SK-N-MC (cell line): Measurements from ENCODE around the gene ZGLP1.

ENCODE experiments used
- EZH2 ChIP-seq: fragments of 200-600 bp; sonication (generic); IDR thresholded peaks from one replicate; pipeline ENCODE4 v1.6.1; 2017; ENCODE audit warnings: antibody characterized with exemption
- POLR2AphosphoS5 ChIP-seq: IDR thresholded peaks from 2 replicates; pipeline ENCODE4 v1.6.1; 2012; ENCODE audit warnings: mild to moderate bottlenecking, low read depth, low read length, borderline replicate concordance

GRCh38 chr19:10289836-10290356, 19.7 kb downstream of the ZGLP1 start, which contains the start of gene ICAM5:
- TF ChIP-seq POLR2AphosphoS5, result peak; percentile 6; the same call in 1 of the 2 replicates
- TF ChIP-seq EZH2, result no peak
